DND-41 (cell line): ENCODE results near the gene BEX5.
"Not testable (repeated sequence)": the region's sequence is repeated elsewhere in the genome, so short reads cannot be mapped to it uniquely, and the experiment has no call there.

Source experiments
- ATAC-seq: fragments of 200-7000 bp; cut with Tn5 transposase; 3 replicates; pipeline ENCODE4 v1.9.1; 2021; ENCODE audit warnings: low read depth; ENCODE audit not compliant: insufficient read depth
- DNase-seq: peaks from one replicate; pipeline ENCODE4 v3.0.0-alpha.2; 2020
- H2AFZ ChIP-seq: 2 replicates; pipeline ENCODE4 v1.6.0; 2012; ENCODE audit warnings: low read depth, low read length
- H3K27ac ChIP-seq: 2 replicates; pipeline ENCODE4 v1.5.1; 2012; ENCODE audit warnings: low read length, inconsistent platforms
- H3K27me3 ChIP-seq: fragments of 200-600 bp; sonication (generic); 2 replicates; pipeline ENCODE4 v1.6.0; 2012; ENCODE audit warnings: low read length, mild to moderate bottlenecking, inconsistent platforms; ENCODE audit not compliant: insufficient read depth, poor library complexity
- H3K36me3 ChIP-seq: 2 replicates; pipeline ENCODE4 v1.5.1; 2012; ENCODE audit warnings: low read length, inconsistent platforms; ENCODE audit not compliant: insufficient read depth
- H3K4me1 ChIP-seq: 2 replicates; pipeline ENCODE4 v1.5.1; 2012; ENCODE audit warnings: mild to moderate bottlenecking, low read length; ENCODE audit not compliant: insufficient read depth
- H3K4me2 ChIP-seq: 2 replicates; pipeline ENCODE4 v1.6.0; 2012; ENCODE audit warnings: mild to moderate bottlenecking, moderate library complexity, low read length, inconsistent platforms; ENCODE audit not compliant: insufficient read depth
- H3K4me3 ChIP-seq, 2 experiments: fragments of 200-600 bp in 1 of 2; shearing (Covaris generic) in 1 of 2; 2 replicates each; pipeline ENCODE4 v1.5.1; 2012 to 2016; ENCODE audit warnings: inconsistent platforms in 2 of 2, low read length in 2 of 2, mild to moderate bottlenecking in 2 of 2, low read depth in 1 of 2, moderate library complexity in 1 of 2
- H3K79me2 ChIP-seq: 2 replicates; pipeline ENCODE4 v1.6.0; 2012; ENCODE audit warnings: low read length, inconsistent platforms; ENCODE audit not compliant: insufficient read depth
- H3K9ac ChIP-seq: 2 replicates; pipeline ENCODE4 v1.6.0; 2012; ENCODE audit warnings: low read depth, mild to moderate bottlenecking, inconsistent platforms, low read length, moderate library complexity
- H3K9me3 ChIP-seq: 2 replicates; pipeline ENCODE4 v1.5.1; 2012; ENCODE audit warnings: low read length, moderate library complexity, mild to moderate bottlenecking, inconsistent platforms; ENCODE audit not compliant: insufficient read depth, severe bottlenecking
- H4K20me1 ChIP-seq: 2 replicates; pipeline ENCODE4 v1.6.0; 2012; ENCODE audit warnings: low read length; ENCODE audit not compliant: insufficient read depth
- CTCF ChIP-seq: IDR thresholded peaks from 2 replicates; pipeline ENCODE4 v1.5.1; 2012; ENCODE audit warnings: borderline replicate concordance, low read length, moderate library complexity, mild to moderate bottlenecking; ENCODE audit not compliant: poor library complexity, severe bottlenecking; ENCODE audit errors: extremely low read depth
- EZH2 ChIP-seq: IDR thresholded peaks from 3 replicates; pipeline ENCODE4 v1.6.1; 2012; ENCODE audit warnings: borderline replicate concordance, low read depth, mild to moderate bottlenecking, moderate library complexity, low read length, inconsistent platforms; ENCODE audit not compliant: severe bottlenecking

BEX5 gene

GRCh38 chrX:102154218-102154860 is 1.4 kb downstream of the BEX5 start:
- no peaks in the 10 kb centered on the region for H3K4me1 ChIP-seq
- no peak overlapping the region for H3K27ac ChIP-seq
- H3K36me3 ChIP-seq = no peaks in the 10 kb centered on the region
- DNase-seq (no peak), ATAC-seq (no peak)
- H2AFZ ChIP-seq = no peak overlapping the region
- no peaks in the 10 kb centered on the region for H3K79me2 ChIP-seq
- H4K20me1 ChIP-seq = no peaks in the 10 kb centered on the region
- no peak overlapping the region for H3K4me3 ChIP-seq
- H3K9me3 ChIP-seq = no peaks in the 10 kb centered on the region
- H3K27me3 ChIP-seq = no peaks in the 10 kb centered on the region
- TF ChIP-seq CTCF (no peak), EZH2 (no peak)
- no peak overlapping the region for H3K9ac ChIP-seq
- H3K4me2 ChIP-seq = no peak overlapping the region

GRCh38 chrX:102142274-102142673 is 13.5 kb downstream of the BEX5 start, which contains the start of gene TCEAL6:
TSS of gene TCEAL6 (minus strand) at chrX:102142481.
- H3K4me2 ChIP-seq, H3K4me3 ChIP-seq, H3K79me2 ChIP-seq, H3K9ac ChIP-seq, ATAC-seq, H3K4me1 ChIP-seq, H3K27ac ChIP-seq, H2AFZ ChIP-seq, H3K36me3 ChIP-seq, DNase-seq, H4K20me1 ChIP-seq, H3K27me3 ChIP-seq, H3K9me3 ChIP-seq: not testable (repeated sequence)

- DNase-seq, H3K4me1 ChIP-seq, H3K4me2 ChIP-seq, H2AFZ ChIP-seq, H3K4me3 ChIP-seq, H3K9me3 ChIP-seq, ATAC-seq, H3K9ac ChIP-seq, H4K20me1 ChIP-seq, H3K27me3 ChIP-seq, H3K79me2 ChIP-seq, H3K36me3 ChIP-seq, H3K27ac ChIP-seq: not testable (repeated sequence)
These were observed 14.1 kb downstream of the BEX5 start for GRCh38 chrX:102141631-102142030.

GRCh38 chrX:102140876-102141275 is 14.9 kb downstream of the BEX5 start:
- not testable (repeated sequence) for H3K4me2 ChIP-seq, H3K9ac ChIP-seq, H2AFZ ChIP-seq, H4K20me1 ChIP-seq, H3K79me2 ChIP-seq, H3K9me3 ChIP-seq, DNase-seq, H3K27me3 ChIP-seq, H3K4me1 ChIP-seq, H3K4me3 ChIP-seq, H3K36me3 ChIP-seq, ATAC-seq, H3K27ac ChIP-seq

- H3K9ac ChIP-seq = no peak overlapping the region
- H4K20me1 ChIP-seq = no peaks in the 10 kb centered on the region
- no peaks in the 10 kb centered on the region for H3K79me2 ChIP-seq
- no peak for TF ChIP-seq EZH2
- no peak for TF ChIP-seq CTCF
- H3K27me3 ChIP-seq = no peaks in the 10 kb centered on the region
- H3K27ac ChIP-seq = no peak overlapping the region
- no peaks in the 10 kb centered on the region for H3K9me3 ChIP-seq
- no peak overlapping the region for H3K4me3 ChIP-seq
- no peaks in the 10 kb centered on the region for H3K4me1 ChIP-seq
- DNase-seq = no peak
- no peaks in the 10 kb centered on the region for H3K36me3 ChIP-seq
- ATAC-seq = no peak
- H2AFZ ChIP-seq = no peak overlapping the region
- no peak overlapping the region for H3K4me2 ChIP-seq
These were observed 17.7 kb downstream of the BEX5 start for GRCh38 chrX:102138064-102138463.
